WI38 (cell line): ENCODE data around the gene PDE11A.

ENCODE experiments used
- H3K4me3 ChIP-seq: 2 replicates; pipeline ENCODE4 v1.5.1; 2011; ENCODE audit warnings: low read depth, mild to moderate bottlenecking, control low read depth, low read length
- CTCF ChIP-seq: IDR thresholded peaks from 2 replicates; pipeline ENCODE4 v1.5.1; 2012; ENCODE audit warnings: low read depth, mild to moderate bottlenecking, control low read depth, low read length

PDE11A gene

DNA sequence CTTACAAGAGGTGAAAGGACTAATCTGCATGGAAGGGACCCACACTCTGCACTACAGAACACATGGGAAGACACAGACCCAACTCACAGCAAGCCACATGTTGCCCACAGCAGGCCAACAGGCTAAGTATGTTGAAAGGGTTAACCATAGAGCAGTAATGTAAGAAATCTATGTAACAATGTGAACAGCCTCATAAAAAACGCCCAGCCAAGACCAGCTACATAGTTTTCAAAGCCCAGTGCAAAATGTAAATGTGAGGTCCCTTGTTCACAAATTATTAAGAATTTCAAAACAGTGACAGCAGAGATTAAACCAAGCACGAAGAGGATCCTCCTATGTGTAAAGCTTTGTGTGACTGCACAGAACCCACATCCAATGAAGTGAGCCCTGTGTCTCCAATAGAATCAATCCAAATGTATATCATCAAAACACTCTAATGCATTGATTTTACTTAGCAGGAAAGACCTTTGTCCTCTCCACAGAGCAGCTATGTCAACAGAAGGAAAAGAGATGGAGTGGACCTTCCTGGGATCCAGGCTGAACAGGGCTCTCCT lies 469.9 kb downstream of the PDE11A start:
- no peak for TF ChIP-seq CTCF

GRCh38 chr2:177600917-177601316 lies 471.7 kb downstream of the PDE11A start:
- no peak for TF ChIP-seq CTCF
- no peak overlapping the region for H3K4me3 ChIP-seq

More for the DNA sequence above, 469.9 kb downstream of the PDE11A start:
- H3K4me3 ChIP-seq: no peak overlapping the region

- H3K4me3 ChIP-seq: no peak overlapping the region
- no peak for TF ChIP-seq CTCF
Measured at GRCh38 chr2:177599956-177600355, 472.6 kb downstream of the PDE11A start.

GRCh38 chr2:177599139-177599688 lies 473.4 kb downstream of the PDE11A start:
- TF ChIP-seq CTCF: no peak
- no peak overlapping the region for H3K4me3 ChIP-seq

DNA sequence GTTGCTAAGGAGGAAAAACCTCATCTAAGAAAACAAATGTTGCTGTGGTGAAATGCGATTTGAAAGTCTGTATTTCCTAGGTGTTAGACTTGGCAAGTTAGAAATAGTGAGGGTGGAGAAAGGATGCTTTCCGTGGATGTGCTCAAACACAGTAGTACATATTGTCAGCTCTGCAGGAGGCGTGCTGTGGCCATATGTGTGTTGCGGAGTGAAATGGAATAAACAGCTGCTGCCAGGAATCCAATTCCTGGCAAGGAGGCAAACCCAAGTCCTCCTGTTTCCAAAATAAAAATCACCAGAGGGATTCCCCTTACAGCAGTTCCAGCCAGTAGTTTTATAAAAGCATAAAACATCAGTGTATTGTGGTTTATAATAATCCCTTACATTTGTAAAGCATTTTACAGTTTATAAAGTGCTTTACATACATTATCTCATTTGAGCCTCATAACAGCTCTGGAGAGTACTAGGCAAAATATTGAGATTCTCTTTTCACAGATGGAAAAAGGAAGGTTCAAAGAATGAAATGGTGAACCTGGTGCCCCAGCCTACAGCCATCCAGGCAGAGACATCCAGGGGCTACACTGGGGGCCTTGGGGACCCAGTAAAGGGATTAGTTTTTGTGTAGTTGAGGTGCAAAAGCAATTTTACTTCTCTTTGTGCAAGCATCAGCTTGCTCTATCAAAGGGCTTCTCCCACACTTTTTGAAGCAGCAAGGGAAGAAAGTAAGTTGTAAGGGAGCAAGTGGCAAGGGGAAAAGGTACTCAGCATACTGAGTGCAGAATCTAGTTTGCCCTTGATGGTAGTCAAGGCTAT lies 474.0 kb downstream of the PDE11A start:
- no peak overlapping the region for H3K4me3 ChIP-seq
- TF ChIP-seq CTCF: no peak

- TF ChIP-seq CTCF: no peak
Measured at GRCh38 chr2:177597759-177598158, 474.8 kb downstream of the PDE11A start.

DNA sequence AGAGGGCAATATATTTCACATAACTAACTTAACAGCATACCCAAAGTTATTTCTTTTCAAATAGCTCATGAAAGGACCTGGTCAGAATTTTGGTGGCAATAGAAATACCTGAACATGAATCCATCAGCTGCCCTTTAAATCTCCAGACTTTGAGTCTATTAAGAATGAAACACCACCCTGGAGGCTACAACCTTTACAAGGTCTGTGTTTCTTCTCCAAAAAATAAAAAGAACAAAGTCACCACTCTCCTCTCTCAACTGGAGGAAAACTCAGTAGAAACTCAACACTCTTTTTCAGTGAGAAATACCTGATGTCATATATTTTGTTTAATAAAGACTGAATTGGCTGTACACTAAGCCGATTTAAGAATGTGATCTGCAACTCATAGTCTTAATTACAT lies 475.7 kb downstream of the PDE11A start:
- TF ChIP-seq CTCF: no peak
- no peak overlapping the region for H3K4me3 ChIP-seq

More at GRCh38 chr2:177597759-177598158, 474.8 kb downstream of the PDE11A start:
- H3K4me3 ChIP-seq: no peak overlapping the region
